ENCODE data around the gene CLIP4. TPM values are rescaled to one million over a fixed set of nuclear protein-coding genes. Genes with fewer than 3 reads are reported as not detected.

CLIP4 gene
- total and polyA plus RNA-seq, 2 of the 4 experiments (the other 2 are of a cell fraction), result 29.7 to 66.3 TPM

GRCh38 chr2:29182334-29182733 is 67.1 kb downstream of the CLIP4 start:
- peaks cover 11% of the 10 kb centered on the region for H3K36me3 ChIP-seq (ENCODE audit: control insufficient read depth, insufficient read depth, low read length)
- H3K27me3 ChIP-seq (ENCODE audit: control insufficient read depth, insufficient read depth, low read length), result no peaks in the 10 kb centered on the region
- H2BK20ac ChIP-seq (ENCODE audit: low read depth, low read length), result no peak overlapping the region
- H2BK120ac ChIP-seq (ENCODE audit: low read depth, low read length), result no peak overlapping the region
- no peak overlapping the region for H3K18ac ChIP-seq (ENCODE audit: low read depth, low read length)
- no peak overlapping the region for H2BK5ac ChIP-seq (ENCODE audit: low read depth, low read length, poor library complexity, severe bottlenecking)
- WGBS, 2 experiments (ENCODE audit: extremely low coverage in 2 of 2, insufficient read length in 1 of 2), result no CpG with 5 or more reads among the region's 1 CpG
- no peak overlapping the region for H3K4me3 ChIP-seq (ENCODE audit: insufficient read depth, low read depth, low read length)
- H2BK15ac ChIP-seq (ENCODE audit: low read depth, low read length), result no peak overlapping the region
- no peak overlapping the region for H2AK5ac ChIP-seq (ENCODE audit: low read depth, low read length)
- H2AK9ac ChIP-seq (replicated peaks; ENCODE audit: low read depth, low read length, poor library complexity), result no peak overlapping the region
- no peak overlapping the region for H2AFZ ChIP-seq (replicated peaks; ENCODE audit: low read length, poor library complexity)
- no peak overlapping the region for H3K56ac ChIP-seq (ENCODE audit: extremely low read depth, insufficient read depth, low read length)
- no peak overlapping the region for H3K9ac ChIP-seq (ENCODE audit: low read depth, low read length)
- DNase-seq (no peak), ATAC-seq (ENCODE audit: low read depth) (no peak)
- H3K79me1 ChIP-seq (ENCODE audit: low read depth in 1 of 2, low read length in 2 of 2), result peaks cover 0 to 4% of the 10 kb centered on the region in 2 experiments; a peak in 2 of 4 replicates
- no peak overlapping the region for H4K91ac ChIP-seq (ENCODE audit: insufficient read depth, low read depth, low read length)
- CTCF ChIA-PET, result interaction anchor here (1.1 to 1.2 kb wide), 3 partner anchors 8 to 224 kb away, joined by 3 to 5 read pairs (median 4); no protein-coding TSS in a partner anchor
- H3K4me1 ChIP-seq (ENCODE audit: control insufficient read depth, insufficient read depth, low read length), result 0 out of 2 replicates have a peak, but pooled peaks cover 2% of the 10 kb centered on the region
- H3K23ac ChIP-seq (ENCODE audit: low read depth, low read length), result no peak overlapping the region
- no peak overlapping the region for H3K14ac ChIP-seq (replicated peaks; ENCODE audit: low read depth, low read length)
- H4K8ac ChIP-seq (ENCODE audit: low read depth in 2 of 2, low read length in 2 of 2), result no peak overlapping the region
- POLR2A ChIA-PET (ENCODE audit: unreplicated experiment), result interaction anchor here (0.5 kb wide), 1 partner anchor 19 kb away, joined by 3 read pairs; no protein-coding TSS in a partner anchor
- no peak overlapping the region for H3K4ac ChIP-seq (ENCODE audit: low read depth, low read length)
- no peaks in the 10 kb centered on the region; the same call in 1 of the 2 replicates for H3K9me3 ChIP-seq (ENCODE audit: control insufficient read depth, insufficient read depth, low read length)
- no peak overlapping the region for H3K4me2 ChIP-seq (ENCODE audit: low read depth, low read length)
- H4K20me1 ChIP-seq (ENCODE audit: insufficient read depth, low read length), result no peaks in the 10 kb centered on the region
- dilution Hi-C loops (cut with HindIII; ENCODE audit: low sequenced_read_pairs, unreplicated experiment), result no loop called here
- peaks cover 4% of the 10 kb centered on the region; the same call in 1 of the 2 replicates for H3K9me1 ChIP-seq (ENCODE audit: insufficient read depth, low read length)
- H4K5ac ChIP-seq (ENCODE audit: low read depth, low read length), result no peak overlapping the region
- no peak overlapping the region for H3K27ac ChIP-seq (ENCODE audit: insufficient read depth, low read length)
- TF ChIP-seq USF2 (IDR thresholded peaks at IDR 0.05; ENCODE audit: low read depth, low read length) (no peak), POLR2A (IDR thresholded peaks at IDR 0.05; ENCODE audit: low read depth, low read length) (no peak), SMC3 (IDR thresholded peaks at IDR 0.05; ENCODE audit: low read depth, low read length) (no peak), NFE2L2 (IDR thresholded peaks at IDR 0.05; ENCODE audit: low read depth, low read length) (no peak), RCOR1 (IDR thresholded peaks at IDR 0.05; ENCODE audit: insufficient replicate concordance, low read length) (no peak), RAD21 (IDR thresholded peaks at IDR 0.05; ENCODE audit: low read length) (no peak), FOS (IDR thresholded peaks at IDR 0.05; ENCODE audit: low read depth, low read length) (no peak), CEBPB (IDR thresholded peaks at IDR 0.05; ENCODE audit: low read depth, low read length) (no peak), ELK1 (IDR thresholded peaks at IDR 0.05; ENCODE audit: borderline replicate concordance, low read depth, low read length) (no peak), BHLHE40 (IDR thresholded peaks at IDR 0.05; ENCODE audit: low read depth, low read length) (no peak), MAZ (IDR thresholded peaks at IDR 0.05; ENCODE audit: borderline replicate concordance, low read depth, low read length) (no peak), RFX5 (IDR thresholded peaks at IDR 0.05; ENCODE audit: low read depth, low read length) (no peak), CTCF (conservative IDR thresholded peaks at IDR 0.05; ENCODE audit: low read depth, low read length) (no peak)
- TSS peak; percentile 57 for BruUV-seq (replicated peaks)
- intact Hi-C loops (cut with micrococcal nuclease), result no loop called here
- in situ Hi-C loops (cut with MboI; ENCODE audit: low sequenced_read_pairs), result no loop called here
